GM19238 (cell line): Measurements from ENCODE around the gene COL18A1.

Source experiments
- DNase-seq: peaks from one replicate; pipeline ENCODE4 v3.0.0; 2011; ENCODE audit warnings: low spot score; ENCODE audit not compliant: insufficient read length

The COL18A1 gene

GRCh38 chr21:45506241-45506817 is 101.4 kb downstream of the COL18A1 start:
- DNase-seq, result no peak

- no peak for DNase-seq
Observed at GRCh38 chr21:45506836-45507522, 102.0 kb downstream of the COL18A1 start.

- no peak for DNase-seq
Observed at GRCh38 chr21:45507523-45507875, 102.5 kb downstream of the COL18A1 start.

GRCh38 chr21:45507888-45508508 is 103.0 kb downstream of the COL18A1 start:
- DNase-seq, result no peak

- DNase-seq, result no peak
Observed at GRCh38 chr21:45508607-45509565, 103.9 kb downstream of the COL18A1 start.

GRCh38 chr21:45509566-45510465 is 104.9 kb downstream of the COL18A1 start:
- DNase-seq, result no peak

GRCh38 chr21:45510466-45510955 is 105.5 kb downstream of the COL18A1 start:
- no peak for DNase-seq

GRCh38 chr21:45511007-45511406 is 106.0 kb downstream of the COL18A1 start:
- DNase-seq, result no peak

GRCh38 chr21:45511661-45512431 is 106.9 kb downstream of the COL18A1 start:
- DNase-seq, result no peak

GRCh38 chr21:45512626-45513002 is 107.6 kb downstream of the COL18A1 start:
- DNase-seq, result no peak

GRCh38 chr21:45513003-45513717 is 108.2 kb downstream of the COL18A1 start:
- DNase-seq, result no peak

- no peak for DNase-seq
Observed at GRCh38 chr21:45513741-45514310, 108.9 kb downstream of the COL18A1 start.

- no peak for DNase-seq
Observed at GRCh38 chr21:45514311-45515021, 109.5 kb downstream of the COL18A1 start.

- DNase-seq, result no peak
Observed at GRCh38 chr21:45515241-45516061, 110.5 kb downstream of the COL18A1 start.

GRCh38 chr21:45516071-45516670 is 111.2 kb downstream of the COL18A1 start:
- no peak for DNase-seq

GRCh38 chr21:45516671-45517151 is 111.7 kb downstream of the COL18A1 start:
- no peak for DNase-seq
